ENCODE results near the gene TEX29.

TEX29 gene

DNA sequence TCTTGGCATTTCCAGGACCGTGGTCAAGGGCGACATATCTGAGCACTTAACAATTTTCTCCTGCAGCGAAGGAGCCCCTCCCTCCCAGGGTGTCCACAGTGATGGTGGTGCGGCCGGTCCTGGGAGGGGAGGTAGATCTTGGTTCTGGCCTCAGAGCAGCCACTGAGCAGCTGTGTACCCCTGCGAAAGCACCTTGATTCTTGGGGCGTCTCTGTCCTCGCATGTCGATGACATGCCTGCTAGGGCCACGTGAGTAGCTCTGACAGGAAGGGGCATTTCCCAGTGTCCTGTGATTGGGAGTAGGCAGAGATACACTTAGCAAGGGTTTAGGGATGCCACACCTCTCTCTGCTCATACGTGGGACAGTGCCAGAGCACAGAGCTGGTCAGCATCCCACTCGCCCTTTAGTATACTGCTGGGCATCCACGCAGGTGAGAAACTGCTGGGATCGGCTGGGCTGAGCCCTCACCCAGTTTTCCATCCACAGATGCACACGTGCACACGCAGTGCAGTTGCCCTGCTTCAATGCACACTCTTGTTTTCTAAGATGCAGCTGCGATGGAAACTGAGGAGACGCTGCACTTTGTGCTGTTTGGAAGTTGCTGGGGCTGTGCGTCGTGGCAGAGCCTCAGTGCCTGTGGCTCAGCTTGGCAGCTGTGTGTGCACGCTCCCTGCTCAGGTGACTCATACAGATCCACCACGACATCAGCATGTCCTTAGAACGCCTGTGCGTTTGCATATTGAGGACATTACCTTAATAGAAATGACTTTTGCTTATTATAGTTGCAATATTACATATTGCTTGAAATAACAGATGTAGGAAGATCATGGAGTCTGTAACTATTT is 66.8 kb downstream of the TEX29 start:
- Histone ChIP-seq H3K4me2 (ENCODE audit: insufficient read depth, low read length) (no peak overlapping the region), H3K79me2 (ENCODE audit: insufficient read depth, low read length) (no peaks in the 10 kb centered on the region), H3K4me1 (ENCODE audit: insufficient read depth, low read length) (peaks cover 7% of the 10 kb centered on the region), H3K9me3 (ENCODE audit: insufficient read depth, low read length, severe bottlenecking) (no peaks in the 10 kb centered on the region), H3K27me3 (ENCODE audit: insufficient read depth, low read length, poor library complexity) (peaks cover 4% of the 10 kb centered on the region), H3K36me3 (ENCODE audit: insufficient read depth, low read length) (no peaks in the 10 kb centered on the region), H3K27ac (ENCODE audit: low read length) (no peak overlapping the region), H3K4me3 (ENCODE audit: low read depth in 1 of 2, low read length in 2 of 2) (no peak overlapping the region), H2AFZ (ENCODE audit: low read depth, low read length) (no peak overlapping the region), H3K9ac (ENCODE audit: low read depth, low read length) (no peak overlapping the region), H4K20me1 (ENCODE audit: insufficient read depth, low read length) (peaks cover 10% of the 10 kb centered on the region; the same call in 1 of the 2 replicates)
- ATAC-seq (ENCODE audit: insufficient read depth, low read depth) (no peak), DNase-seq (no peak)
- TF ChIP-seq, protein P1, sequence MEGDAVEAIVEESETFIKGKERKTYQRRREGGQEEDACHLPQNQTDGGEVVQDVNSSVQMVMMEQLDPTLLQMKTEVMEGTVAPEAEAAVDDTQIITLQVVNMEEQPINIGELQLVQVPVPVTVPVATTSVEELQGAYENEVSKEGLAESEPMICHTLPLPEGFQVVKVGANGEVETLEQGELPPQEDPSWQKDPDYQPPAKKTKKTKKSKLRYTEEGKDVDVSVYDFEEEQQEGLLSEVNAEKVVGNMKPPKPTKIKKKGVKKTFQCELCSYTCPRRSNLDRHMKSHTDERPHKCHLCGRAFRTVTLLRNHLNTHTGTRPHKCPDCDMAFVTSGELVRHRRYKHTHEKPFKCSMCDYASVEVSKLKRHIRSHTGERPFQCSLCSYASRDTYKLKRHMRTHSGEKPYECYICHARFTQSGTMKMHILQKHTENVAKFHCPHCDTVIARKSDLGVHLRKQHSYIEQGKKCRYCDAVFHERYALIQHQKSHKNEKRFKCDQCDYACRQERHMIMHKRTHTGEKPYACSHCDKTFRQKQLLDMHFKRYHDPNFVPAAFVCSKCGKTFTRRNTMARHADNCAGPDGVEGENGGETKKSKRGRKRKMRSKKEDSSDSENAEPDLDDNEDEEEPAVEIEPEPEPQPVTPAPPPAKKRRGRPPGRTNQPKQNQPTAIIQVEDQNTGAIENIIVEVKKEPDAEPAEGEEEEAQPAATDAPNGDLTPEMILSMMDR (IDR thresholded peaks at IDR 0.05; ENCODE audit: borderline replicate concordance, extremely low read depth, low read length, poor library complexity, severe bottlenecking): no peak
- no peak for TF ChIP-seq EZH2 (IDR thresholded peaks at IDR 0.05; ENCODE audit: borderline replicate concordance, low read depth, low read length, severe bottlenecking)

DNA sequence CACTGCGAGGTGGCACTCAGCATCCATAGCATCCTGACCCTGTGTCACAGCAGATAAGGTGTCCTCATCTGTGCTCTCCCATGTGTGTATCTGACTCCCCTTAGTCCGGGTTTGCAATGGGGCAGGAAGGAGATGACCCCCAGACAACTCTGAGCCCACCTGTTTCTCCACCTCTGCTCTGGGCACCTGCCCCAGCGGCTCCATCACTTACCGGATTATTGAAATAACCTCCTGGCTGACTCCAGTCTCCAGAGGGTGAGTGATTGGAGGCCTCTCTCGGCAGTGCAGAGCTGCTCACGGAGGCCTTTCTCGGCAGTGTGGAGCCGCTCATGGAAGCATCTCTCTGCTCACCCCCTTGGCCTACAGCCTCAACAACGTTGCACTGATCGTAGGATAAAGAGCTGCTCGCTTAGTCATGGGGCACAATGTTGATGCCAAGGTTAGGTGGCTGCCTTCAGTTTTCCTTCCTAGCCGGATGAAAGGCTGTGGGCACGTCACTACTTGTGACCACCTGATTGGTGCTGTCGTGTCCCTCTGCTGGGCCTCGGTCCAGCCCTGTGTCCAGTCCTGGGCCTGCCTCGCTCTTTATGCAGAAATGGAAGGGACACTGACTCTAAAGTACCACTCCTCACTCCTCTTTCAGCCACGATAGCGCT is 67.6 kb downstream of the TEX29 start:
- Histone ChIP-seq H3K36me3 (ENCODE audit: insufficient read depth, low read length) (no peaks in the 10 kb centered on the region), H4K20me1 (ENCODE audit: insufficient read depth, low read length) (peaks cover 10% of the 10 kb centered on the region; the same call in 1 of the 2 replicates), H3K27me3 (ENCODE audit: insufficient read depth, low read length, poor library complexity) (peaks cover 4% of the 10 kb centered on the region), H3K27ac (ENCODE audit: low read length) (no peak overlapping the region), H3K9ac (ENCODE audit: low read depth, low read length) (no peak overlapping the region), H3K79me2 (ENCODE audit: insufficient read depth, low read length) (no peaks in the 10 kb centered on the region), H3K4me3 (ENCODE audit: low read depth in 1 of 2, low read length in 2 of 2) (no peak overlapping the region), H3K4me2 (ENCODE audit: insufficient read depth, low read length) (no peak overlapping the region), H2AFZ (ENCODE audit: low read depth, low read length) (no peak overlapping the region), H3K4me1 (ENCODE audit: insufficient read depth, low read length) (peaks cover 7% of the 10 kb centered on the region), H3K9me3 (ENCODE audit: insufficient read depth, low read length, severe bottlenecking) (no peaks in the 10 kb centered on the region)
- ATAC-seq (ENCODE audit: insufficient read depth, low read depth) (no peak), DNase-seq (no peak)
- no peak for TF ChIP-seq EZH2 (IDR thresholded peaks at IDR 0.05; ENCODE audit: borderline replicate concordance, low read depth, low read length, severe bottlenecking)
- TF ChIP-seq, protein P1 (IDR thresholded peaks at IDR 0.05; ENCODE audit: borderline replicate concordance, extremely low read depth, low read length, poor library complexity, severe bottlenecking): no peak

DNA sequence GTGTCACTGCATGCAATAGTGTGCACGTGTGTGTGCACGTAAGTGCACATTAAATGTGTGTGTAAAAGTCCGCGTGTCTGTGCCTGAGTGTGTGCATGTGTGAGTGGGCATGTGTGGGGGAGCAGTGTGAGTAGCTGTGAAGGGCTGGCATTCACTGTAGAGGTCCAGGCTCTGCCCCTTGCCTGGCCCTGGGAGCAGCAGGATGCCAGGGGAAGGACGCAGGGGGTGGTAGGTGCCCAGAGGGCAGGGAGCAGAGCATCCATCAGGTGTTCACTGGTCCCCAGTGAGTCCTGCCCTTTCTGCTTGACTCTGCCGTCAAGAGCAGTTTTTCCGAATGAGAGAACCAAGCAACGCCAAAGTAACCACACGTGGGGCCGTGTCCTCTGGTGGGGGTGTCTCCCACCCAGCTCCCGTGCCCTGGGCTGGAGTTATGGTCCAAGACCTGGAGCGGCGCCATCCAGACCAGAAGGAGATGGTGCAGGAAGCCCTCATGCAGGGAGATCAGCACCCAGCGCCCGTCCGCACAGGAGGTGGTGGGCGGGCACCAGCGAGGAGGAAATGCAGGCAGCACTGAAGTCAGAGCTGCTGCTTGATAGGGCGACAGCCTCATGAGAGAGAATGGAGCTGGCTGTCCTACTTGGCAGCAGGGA is 68.5 kb downstream of the TEX29 start:
- DNase-seq: no peak
- Histone ChIP-seq H3K4me2 (ENCODE audit: insufficient read depth, low read length) (no peak overlapping the region), H3K27me3 (ENCODE audit: insufficient read depth, low read length, poor library complexity) (peaks cover 4% of the 10 kb centered on the region), H3K9me3 (ENCODE audit: insufficient read depth, low read length, severe bottlenecking) (no peaks in the 10 kb centered on the region), H3K79me2 (ENCODE audit: insufficient read depth, low read length) (no peaks in the 10 kb centered on the region), H3K4me1 (ENCODE audit: insufficient read depth, low read length) (peaks cover 7% of the 10 kb centered on the region), H3K9ac (ENCODE audit: low read depth, low read length) (no peak overlapping the region), H4K20me1 (ENCODE audit: insufficient read depth, low read length) (peaks cover 10% of the 10 kb centered on the region; the same call in 1 of the 2 replicates), H3K27ac (ENCODE audit: low read length) (no peak overlapping the region), H2AFZ (ENCODE audit: low read depth, low read length) (no peak overlapping the region), H3K4me3 (ENCODE audit: low read depth in 1 of 2, low read length in 2 of 2) (no peak overlapping the region), H3K36me3 (ENCODE audit: insufficient read depth, low read length) (no peaks in the 10 kb centered on the region)
- ATAC-seq (ENCODE audit: insufficient read depth, low read depth): no peak
- no peak for TF ChIP-seq EZH2 (IDR thresholded peaks at IDR 0.05; ENCODE audit: borderline replicate concordance, low read depth, low read length, severe bottlenecking)
- TF ChIP-seq, protein P1 (IDR thresholded peaks at IDR 0.05; ENCODE audit: borderline replicate concordance, extremely low read depth, low read length, poor library complexity, severe bottlenecking): no peak
